Activated T-helper 9 cell treated with anti-CD3 and anti-CD28 coated beads, Interleukin-2, amount 50 U/mL, for 16 hours (primary cell): ENCODE results near the gene SDK1.
"Not testable (repeated sequence)": the region's sequence is repeated elsewhere in the genome, so short reads cannot be mapped to it uniquely, and the experiment has no call there.

Experiments used
- DNase-seq: peaks from one replicate; pipeline ENCODE4 v3.0.0-alpha.2; 2020; ENCODE audit warnings: low read depth

SDK1 gene

GRCh38 chr7:4202154-4202736, 901.2 kb downstream of the SDK1 start:
- no peak for DNase-seq

GRCh38 chr7:4202954-4203353, 901.9 kb downstream of the SDK1 start:
- DNase-seq, result no peak

GRCh38 chr7:4203626-4204512, 902.8 kb downstream of the SDK1 start:
- DNase-seq, result no peak

- DNase-seq, result no peak
Observed at GRCh38 chr7:4204513-4205165, 903.6 kb downstream of the SDK1 start.

GRCh38 chr7:4205828-4206227, 904.8 kb downstream of the SDK1 start:
- DNase-seq, result no peak

- DNase-seq, result no peak
Observed at GRCh38 chr7:4207011-4207410, 906.0 kb downstream of the SDK1 start.

GRCh38 chr7:4208086-4208485, 907.0 kb downstream of the SDK1 start:
- no peak for DNase-seq

- no peak for DNase-seq
Observed at GRCh38 chr7:4208586-4208985, 907.5 kb downstream of the SDK1 start.

GRCh38 chr7:4209126-4209525, 908.1 kb downstream of the SDK1 start:
- DNase-seq, result no peak

GRCh38 chr7:4209966-4210365, 908.9 kb downstream of the SDK1 start:
- no peak for DNase-seq

GRCh38 chr7:4210821-4211220, 909.8 kb downstream of the SDK1 start:
- no peak for DNase-seq

- no peak for DNase-seq
Observed at GRCh38 chr7:4211261-4211660, 910.2 kb downstream of the SDK1 start.

- DNase-seq, result no peak
Observed at GRCh38 chr7:4212376-4212775, 911.3 kb downstream of the SDK1 start.

GRCh38 chr7:4214291-4215155, 913.5 kb downstream of the SDK1 start:
- no peak for DNase-seq

- no peak for DNase-seq
Observed at GRCh38 chr7:4215176-4215720, 914.2 kb downstream of the SDK1 start.

GRCh38 chr7:4216016-4216415, 915.0 kb downstream of the SDK1 start:
- DNase-seq, result no peak

GRCh38 chr7:4217126-4217660, 916.1 kb downstream of the SDK1 start:
- not testable (repeated sequence) for DNase-seq

- no peak for DNase-seq
Observed at GRCh38 chr7:4218481-4218880, 917.4 kb downstream of the SDK1 start.

- no peak for DNase-seq
Observed at GRCh38 chr7:4220011-4220410, 919.0 kb downstream of the SDK1 start.

- no peak for DNase-seq
Observed at GRCh38 chr7:4221043-4221442, 920.0 kb downstream of the SDK1 start.

- DNase-seq, result no peak
Observed at GRCh38 chr7:4222676-4223075, 921.6 kb downstream of the SDK1 start.

GRCh38 chr7:4225361-4225771, 924.3 kb downstream of the SDK1 start:
- DNase-seq, result no peak
